Epithelial cell of umbilical artery (primary cell): ENCODE results near the gene LRRC39. TPM values are rescaled to one million over a fixed set of nuclear protein-coding genes. Genes with fewer than 3 reads are reported as not detected.

Experiments
- total RNA-seq: library from RNA; depleted of rRNA; stranded (reverse); fragments of >200 nt; gene quantifications from 2 replicates; pipeline ENCODE4 v1.2.3, GENCODE V29; 2014

The LRRC39 gene
- total RNA-seq: under 0.01 and 0.30 TPM in 2 replicates

DNA sequence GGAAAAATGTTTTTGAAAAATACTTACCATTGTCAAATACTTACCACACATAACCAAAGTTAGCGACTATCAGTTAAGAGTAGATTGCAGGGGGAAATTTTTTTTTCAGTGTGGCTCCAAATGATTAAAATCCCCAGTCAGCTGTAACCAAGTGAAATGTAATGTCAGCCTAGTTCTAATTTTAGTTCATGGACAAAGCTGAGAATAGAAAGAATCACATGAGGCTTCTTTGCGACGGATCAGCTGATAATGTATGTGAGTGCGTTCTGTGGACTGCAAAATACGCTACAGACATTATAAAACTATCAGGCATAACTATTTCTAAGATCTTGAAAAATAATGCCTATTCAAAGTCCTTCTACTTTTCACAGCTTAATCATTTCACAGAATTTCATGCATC lies at the start of gene LRRC39:
TSS of gene LRRC39 (minus strand) at position 166 of the 400 bp plus-strand sequence. CDS start 9,740 bp downstream, outside the sequence.

DNA sequence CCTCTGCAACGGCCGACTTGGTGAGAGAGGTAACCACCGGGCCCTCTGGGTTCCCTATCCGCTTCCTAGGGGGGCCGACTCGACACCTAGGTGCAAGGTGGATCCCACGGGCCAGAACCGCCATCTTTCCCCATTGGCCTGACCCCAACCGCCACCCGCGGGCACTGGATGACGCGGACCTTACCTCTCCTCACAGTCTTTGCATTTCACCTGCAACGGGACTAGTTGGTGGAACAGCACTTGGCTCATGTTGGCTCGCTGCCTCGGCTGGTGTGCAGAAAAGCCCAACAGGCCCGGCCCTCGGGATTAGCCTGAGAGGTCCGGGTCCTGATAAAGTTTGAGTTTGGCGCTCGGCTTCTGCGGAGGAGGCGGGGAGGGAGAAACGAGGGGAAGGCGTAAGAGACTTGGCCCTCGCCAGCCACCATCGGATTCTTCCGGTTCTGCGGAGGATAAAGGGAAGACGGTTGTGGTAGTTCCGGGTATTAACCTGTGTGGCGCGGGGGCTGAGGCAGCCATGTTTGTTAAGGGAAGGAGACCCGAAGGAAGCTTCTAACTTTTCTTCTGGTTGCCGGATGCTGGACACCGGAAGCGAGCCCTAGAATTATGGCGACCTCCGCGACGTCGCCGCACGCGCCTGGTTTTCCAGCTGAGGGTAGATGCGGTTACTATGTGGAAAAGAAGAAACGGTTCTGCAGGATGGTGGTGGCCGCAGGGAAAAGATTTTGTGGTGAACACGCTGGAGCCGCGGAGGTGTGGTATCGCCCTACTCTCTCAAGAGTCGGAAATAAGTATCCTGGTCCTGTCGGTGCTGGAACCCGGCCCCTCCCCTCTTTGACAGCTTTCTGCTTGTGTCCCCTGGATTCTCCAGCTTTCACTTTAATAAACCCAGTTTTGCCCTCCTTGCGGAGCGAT lies 45.2 kb downstream of the LRRC39 start, which contains the start of the genes SASS6 and TRMT13:
TSS of gene SASS6 (minus strand) at position 365 of the 912 bp plus-strand sequence. CDS start at position 249, 116 bp downstream.
TSS of gene TRMT13 (plus strand) at position 598 of the 912 bp plus-strand sequence. CDS start at position 604, 6 bp downstream.

Other genes starting within 250 kb of the LRRC39 start
- gene SLC35A3, start 208.3 kb downstream of the LRRC39 start, total RNA-seq: 22.7 and 42.2 TPM in 2 replicates
- gene SASS6, start 45.3 kb downstream of the LRRC39 start, total RNA-seq: 3.6 and 6.2 TPM in 2 replicates
- 8.8 and 11.7 TPM in 2 replicates for gene TRMT13, start 45.1 kb downstream of the LRRC39 start, total RNA-seq
- gene DBT, start 71.6 kb upstream of the LRRC39 start, total RNA-seq: 2.9 and 13.5 TPM in 2 replicates
- 49.5 and 53.9 TPM in 2 replicates for gene RTCA, start 88.0 kb upstream of the LRRC39 start, total RNA-seq
- gene CDC14A, start 174.2 kb upstream of the LRRC39 start, total RNA-seq: 17.5 and 21.0 TPM in 2 replicates